ENCODE measurements around the gene DIAPH2. TPM values are rescaled to one million over a fixed set of nuclear protein-coding genes. Genes with fewer than 3 reads are reported as not detected.

Gene DIAPH2
- total and polyA plus RNA-seq, 2 of the 13 experiments (the other 11 are each of a cell fraction or from before 2014, with no cell fraction given), result 2.1 to 8.5 TPM

DNA sequence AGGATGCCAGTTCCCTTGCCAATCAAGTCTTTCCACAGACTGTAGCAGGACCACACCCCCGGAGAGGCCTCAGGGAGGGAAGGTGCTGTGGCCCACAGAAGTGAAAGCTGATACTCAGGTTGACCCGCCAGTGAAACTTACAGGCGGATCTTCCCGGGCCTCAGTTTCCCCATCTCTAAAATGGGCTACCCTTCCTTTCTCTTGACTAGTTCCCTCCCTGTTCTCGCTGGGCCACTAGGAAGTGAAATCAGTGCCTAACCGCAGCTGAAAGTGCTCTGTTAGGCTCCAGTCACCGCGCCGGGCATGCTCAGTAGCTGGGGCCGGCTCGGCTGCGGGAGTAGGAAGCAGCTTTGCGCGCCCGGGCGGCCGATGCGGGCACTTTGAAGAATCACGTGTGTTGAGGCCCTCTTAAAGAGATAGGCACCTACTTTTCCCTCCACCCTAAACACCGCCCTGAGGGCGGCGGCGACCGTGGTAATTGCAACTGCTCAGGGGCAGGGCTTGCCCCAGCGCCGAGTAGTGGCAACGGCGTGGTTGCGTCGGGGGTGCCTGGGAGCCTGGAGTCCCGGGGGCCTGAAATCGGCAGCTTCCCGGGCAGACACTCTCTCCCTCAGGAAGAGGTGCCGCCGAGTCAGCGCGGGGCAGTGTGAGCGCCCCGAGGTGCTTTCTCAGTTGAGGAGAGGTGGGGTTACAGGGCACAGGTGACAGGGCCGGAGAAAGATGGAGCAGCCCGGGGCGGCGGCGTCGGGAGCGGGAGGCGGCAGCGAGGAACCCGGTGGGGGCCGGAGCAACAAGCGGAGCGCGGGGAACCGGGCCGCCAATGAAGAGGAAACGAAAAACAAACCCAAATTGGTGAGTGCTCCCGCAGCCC is at the start of gene DIAPH2 (continued):
- 0 out of 2 replicates have a peak, but pooled peaks have one; percentile 18 for TF ChIP-seq DRAP1 (CRISPR knock-in tag; IDR thresholded peaks at IDR 0.05)
- peak; percentile 24; the same call in 1 of the 2 replicates for TF ChIP-seq MYC (CRISPR knock-in tag; IDR thresholded peaks at IDR 0.05; ENCODE audit: borderline replicate concordance)
- no peak for TF ChIP-seq ZFP36L1 (CRISPR knock-in tag; IDR thresholded peaks at IDR 0.05)
- no peak for TF ChIP-seq MBNL3 (CRISPR knock-in tag; conservative IDR thresholded peaks at IDR 0.05)
- TF ChIP-seq SKIL (CRISPR knock-in tag; IDR thresholded peaks at IDR 0.05; ENCODE audit: borderline replicate concordance), result no peak
- TF ChIP-seq ELK4 (CRISPR knock-in tag; IDR thresholded peaks at IDR 0.05; ENCODE audit: borderline replicate concordance), result no peak
- no peak for TF ChIP-seq ZBTB37 (CRISPR knock-in tag; IDR thresholded peaks at IDR 0.05)
- no peak for TF ChIP-seq U2AF1 (optimal IDR thresholded peaks at IDR 0.05; ENCODE audit: low read depth, low read length)
- TF ChIP-seq ZNF253 (CRISPR knock-in tag; IDR thresholded peaks at IDR 0.05; ENCODE audit: borderline replicate concordance), result no peak
- TF ChIP-seq, protein P1, sequence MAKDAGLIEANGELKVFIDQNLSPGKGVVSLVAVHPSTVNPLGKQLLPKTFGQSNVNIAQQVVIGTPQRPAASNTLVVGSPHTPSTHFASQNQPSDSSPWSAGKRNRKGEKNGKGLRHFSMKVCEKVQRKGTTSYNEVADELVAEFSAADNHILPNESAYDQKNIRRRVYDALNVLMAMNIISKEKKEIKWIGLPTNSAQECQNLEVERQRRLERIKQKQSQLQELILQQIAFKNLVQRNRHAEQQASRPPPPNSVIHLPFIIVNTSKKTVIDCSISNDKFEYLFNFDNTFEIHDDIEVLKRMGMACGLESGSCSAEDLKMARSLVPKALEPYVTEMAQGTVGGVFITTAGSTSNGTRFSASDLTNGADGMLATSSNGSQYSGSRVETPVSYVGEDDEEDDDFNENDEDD (CRISPR knock-in tag; IDR thresholded peaks at IDR 0.05; ENCODE audit: borderline replicate concordance), result peak; percentile 26; the same call in 1 of the 2 replicates
- no peak for TF ChIP-seq CREB1 (IDR thresholded peaks at IDR 0.05)
- 0 out of 2 replicates have a peak, but pooled peaks have one; percentile 15 for TF ChIP-seq CREB1 (CRISPR knock-in tag; IDR thresholded peaks at IDR 0.05)
- TF ChIP-seq IRF9 (CRISPR knock-in tag; IDR thresholded peaks at IDR 0.05; ENCODE audit: borderline replicate concordance), result peak; percentile 27; the same call in 1 of the 2 replicates
- 0 out of 2 replicates have a peak, but pooled peaks have one; percentile 11 for TF ChIP-seq NCOA2 (CRISPR knock-in tag; IDR thresholded peaks at IDR 0.05)
- TF ChIP-seq ZNF792 (CRISPR knock-in tag; IDR thresholded peaks at IDR 0.05), result 0 out of 2 replicates have a peak, but pooled peaks have one; percentile 32
- no peak for TF ChIP-seq ZNF430 (CRISPR knock-in tag; IDR thresholded peaks at IDR 0.05)
- TF ChIP-seq CHCHD3 (CRISPR knock-in tag; IDR thresholded peaks at IDR 0.05), result no peak
- TF ChIP-seq ZNF629 (CRISPR knock-in tag; conservative IDR thresholded peaks at IDR 0.05), result peak; percentile 97

Measured in HepG2 (cell line).